Measurements from ENCODE around the gene GNAI3. TPM values are rescaled to one million over a fixed set of nuclear protein-coding genes. Genes with fewer than 3 reads are reported as not detected.

GNAI3 gene
- total RNA-seq, 1 experiment from 2014 or later = 9.9 TPM

DNA sequence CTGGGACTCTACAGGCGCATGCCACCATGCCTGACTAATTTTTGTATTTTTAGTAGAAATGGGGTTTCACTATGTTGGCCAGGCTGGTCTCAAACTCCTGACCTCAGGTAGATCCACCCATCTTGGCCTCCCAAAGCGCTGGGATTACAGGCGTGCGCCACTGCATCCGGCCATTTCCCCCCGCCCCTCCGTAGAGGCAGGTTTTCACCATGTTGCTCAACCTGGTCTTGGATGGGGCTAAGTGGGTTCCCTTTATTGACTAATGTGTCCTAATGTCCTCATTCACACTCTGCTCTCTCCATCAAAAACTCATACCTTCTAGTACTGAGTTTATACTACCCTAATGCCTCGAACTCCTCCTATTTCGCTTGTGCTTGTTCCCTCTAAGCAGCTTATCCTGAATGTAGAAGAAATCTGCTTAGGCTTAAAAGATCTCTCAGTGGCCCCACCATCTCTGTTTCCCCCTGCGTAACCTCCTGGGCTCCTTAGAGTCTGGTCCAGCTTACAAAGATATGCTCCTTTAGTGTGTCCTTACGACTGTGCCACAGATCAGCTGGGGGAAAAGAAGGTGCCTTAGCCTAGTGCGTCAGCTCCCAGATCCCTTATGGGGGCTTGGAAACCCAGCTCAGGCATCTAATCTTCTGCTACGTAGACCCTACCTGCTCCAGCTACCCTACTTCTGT lies 63.0 kb downstream of the GNAI3 start:
- Histone ChIP-seq H2BK20ac (ENCODE audit: low read depth, low read length, poor library complexity, severe bottlenecking) (no peak overlapping the region), H4K91ac (ENCODE audit: insufficient read length, low read depth, low read length) (no peak overlapping the region), H3K14ac (ENCODE audit: insufficient read depth, low read length) (no peak overlapping the region), H3K9me3 (ENCODE audit: control insufficient read depth, low read depth, low read length) (no peaks in the 10 kb centered on the region), H2BK15ac (ENCODE audit: low read depth, low read length) (no peak overlapping the region), H3K9ac (ENCODE audit: extremely low read depth, insufficient read length, low read length) (no peak overlapping the region), H4K5ac (ENCODE audit: insufficient read length, low read depth, low read length) (no peak overlapping the region), H2BK120ac (ENCODE audit: low read depth, low read length, poor library complexity, severe bottlenecking) (no peak overlapping the region), H3K27ac (ENCODE audit: insufficient read length, low read depth, low read length) (no peak overlapping the region), H3K4ac (ENCODE audit: low read depth, low read length) (no peak overlapping the region), H3K23ac (ENCODE audit: insufficient read length, low read depth, low read length) (no peak overlapping the region), H2BK5ac (ENCODE audit: insufficient read length, low read length) (no peak overlapping the region), H3K4me1 (ENCODE audit: insufficient read depth, low read length) (peaks cover 8% of the 10 kb centered on the region; the same call in 1 of the 2 replicates), H3K18ac (ENCODE audit: insufficient read length, low read depth, low read length) (no peak overlapping the region), H3K79me1 (ENCODE audit: insufficient read depth, low read depth, low read length, poor library complexity, severe bottlenecking) (no peaks in the 10 kb centered on the region), H4K20me1 (ENCODE audit: control insufficient read depth, insufficient read depth, insufficient read length) (no peaks in the 10 kb centered on the region), H2AFZ (ENCODE audit: low read length) (no peak overlapping the region), H3K27me3 (ENCODE audit: insufficient read depth, low read length) (no peaks in the 10 kb centered on the region), H3K4me2 (ENCODE audit: insufficient read depth, insufficient read length, low read length) (no peak overlapping the region), H3T11ph (ENCODE audit: low read length) (no peak overlapping the region), H4K8ac (replicated peaks; ENCODE audit: insufficient read length, low read depth, low read length) (no peak overlapping the region), H3K79me2 (ENCODE audit: insufficient read depth, low read length) (no peaks in the 10 kb centered on the region), H3K23me2 (ENCODE audit: insufficient read length, low read depth, low read length, poor library complexity, severe bottlenecking) (no peaks in the 10 kb centered on the region), H3K56ac (ENCODE audit: insufficient read length, low read depth, low read length) (no peak overlapping the region), H2AK5ac (ENCODE audit: insufficient read length, low read length) (no peak overlapping the region), H2BK12ac (ENCODE audit: insufficient read length, low read depth, low read length) (no peak overlapping the region)
- Mint-ChIP-seq H3K4me3 (no peak overlapping the region), H3K36me3 (ENCODE audit: insufficient read depth in 1 of 3, low read depth in 3 of 3) (peaks cover 0 to 2% (median 0%) of the 10 kb centered on the region in 3 experiments; a peak in 1 of 7 replicates), H3K4me1 (peaks cover 33 to 34% of the 10 kb centered on the region in 2 experiments), H3K27me3 (ENCODE audit: low read depth) (no peaks in the 10 kb centered on the region; the same call in 1 of the 2 replicates), H3K27ac (no peak overlapping the region), H3K9me3 (no peaks in the 10 kb centered on the region)
- TF ChIP-seq, protein P1, sequence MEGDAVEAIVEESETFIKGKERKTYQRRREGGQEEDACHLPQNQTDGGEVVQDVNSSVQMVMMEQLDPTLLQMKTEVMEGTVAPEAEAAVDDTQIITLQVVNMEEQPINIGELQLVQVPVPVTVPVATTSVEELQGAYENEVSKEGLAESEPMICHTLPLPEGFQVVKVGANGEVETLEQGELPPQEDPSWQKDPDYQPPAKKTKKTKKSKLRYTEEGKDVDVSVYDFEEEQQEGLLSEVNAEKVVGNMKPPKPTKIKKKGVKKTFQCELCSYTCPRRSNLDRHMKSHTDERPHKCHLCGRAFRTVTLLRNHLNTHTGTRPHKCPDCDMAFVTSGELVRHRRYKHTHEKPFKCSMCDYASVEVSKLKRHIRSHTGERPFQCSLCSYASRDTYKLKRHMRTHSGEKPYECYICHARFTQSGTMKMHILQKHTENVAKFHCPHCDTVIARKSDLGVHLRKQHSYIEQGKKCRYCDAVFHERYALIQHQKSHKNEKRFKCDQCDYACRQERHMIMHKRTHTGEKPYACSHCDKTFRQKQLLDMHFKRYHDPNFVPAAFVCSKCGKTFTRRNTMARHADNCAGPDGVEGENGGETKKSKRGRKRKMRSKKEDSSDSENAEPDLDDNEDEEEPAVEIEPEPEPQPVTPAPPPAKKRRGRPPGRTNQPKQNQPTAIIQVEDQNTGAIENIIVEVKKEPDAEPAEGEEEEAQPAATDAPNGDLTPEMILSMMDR (conservative IDR thresholded peaks at IDR 0.05) = no peak
- no CpG with 5 or more reads among the region's 13 CpGs for WGBS (ENCODE audit: extremely low coverage, insufficient read length, low lambda C conversion rate)
- no peak for DNase-seq

All from H9 (cell line).